Vagina (tissue), 2 donors: ENCODE measurements around the gene DCDC2. TPM values are rescaled to one million over a fixed set of nuclear protein-coding genes. Genes with fewer than 3 reads are reported as not detected.
"Not testable (repeated sequence)": the region's sequence is repeated elsewhere in the genome, so short reads cannot be mapped to it uniquely, and the experiment has no call there.

ENCODE experiments used
- DNase-seq, 2 donors: peaks; one replicate each; pipeline ENCODE4 v3.0.0-alpha.2; 2017; ENCODE audit errors: extremely low spot score in 2 of 2
- H3K27ac ChIP-seq: fragments of 200-600 bp; sonication (generic); one replicate; pipeline ENCODE4 v1.5.1; 2019
- H3K27me3 ChIP-seq: fragments of 200-600 bp; sonication (generic); one replicate; pipeline ENCODE4 v1.5.1; 2019
- H3K36me3 ChIP-seq, 2 donors: fragments of 200-600 bp; sonication (generic); one replicate each; pipeline ENCODE4 v1.5.1; 2017 to 2019
- H3K4me1 ChIP-seq: fragments of 200-600 bp; sonication (generic); one replicate; pipeline ENCODE4 v1.5.1; 2019
- H3K4me3 ChIP-seq, 2 donors: fragments of 200-600 bp; sonication (generic); 1 replicate in 1 of 2; 2 replicates in 1 of 2; pipeline ENCODE4 v1.5.1; 2016 to 2019
- H3K9me3 ChIP-seq: fragments of 200-600 bp; sonication (generic); one replicate; pipeline ENCODE4 v1.5.1; 2019
- CTCF ChIP-seq, 3 experiments: fragments of 450-650 bp in 2 of 3; fragments of 200-600 bp in 1 of 3; sonication (generic) in 1 of 3; IDR thresholded peaks; one replicate each; pipeline ENCODE4 v1.5.1; 2017 to 2019; ENCODE audit warnings: antibody characterized with exemption in 3 of 3, mild to moderate bottlenecking in 2 of 3, moderate library complexity in 2 of 3
- POLR2A ChIP-seq, 2 donors: fragments of 450-650 bp; IDR thresholded peaks; one replicate each; pipeline ENCODE4 v1.6.1; 2017; ENCODE audit warnings: antibody characterized with exemption in 2 of 2, mild to moderate bottlenecking in 2 of 2, moderate library complexity in 2 of 2
- POLR2AphosphoS5 ChIP-seq, 2 donors: sonication (generic); formaldehyde crosslinking; IDR thresholded peaks; one replicate each; pipeline ENCODE4 v1.9.0; 2017; ENCODE audit warnings: antibody characterized with exemption in 2 of 2, mild to moderate bottlenecking in 2 of 2, low read depth in 1 of 2; ENCODE audit not compliant: insufficient read depth in 1 of 2
- intact Hi-C: fragments of 100-400 bp; cut with DNase I; formaldehyde crosslinking; loops from one replicate; pipeline ENCODE4 v1.15.1; 2023
- total RNA-seq: library from RNA; depleted of rRNA; stranded (reverse); fragments of >200 nt; gene quantifications from one replicate; pipeline ENCODE4 v1.2.3, GENCODE V29; 2016

The DCDC2 gene
- total RNA-seq, 1 donor from 2014 or later = not detected

- H3K9me3 ChIP-seq = no peaks in the 10 kb centered on the region
- H3K27me3 ChIP-seq = no peaks in the 10 kb centered on the region
- H3K4me1 ChIP-seq = no peaks in the 10 kb centered on the region
- H3K36me3 ChIP-seq = no peaks in the 10 kb centered on the region
- intact Hi-C loops = no loop called here
- no peak overlapping the region for H3K27ac ChIP-seq
- DNase-seq = no peak
- no peak overlapping the region for H3K4me3 ChIP-seq
- TF ChIP-seq CTCF (IDR thresholded peaks at IDR 0.05) (no peak), POLR2A (IDR thresholded peaks at IDR 0.05) (no peak), POLR2AphosphoS5 (IDR thresholded peaks at IDR 0.05; ENCODE audit: insufficient read depth in 1 of 2, low read depth in 1 of 2) (no peak)
These were observed 209.7 kb downstream of the DCDC2 start for GRCh38 chr6:24148154-24148570.

GRCh38 chr6:24147511-24148153 is 210.2 kb downstream of the DCDC2 start:
- intact Hi-C loops = no loop called here
- no peaks in the 10 kb centered on the region for H3K36me3 ChIP-seq
- H3K27ac ChIP-seq = no peak overlapping the region
- H3K4me1 ChIP-seq = no peaks in the 10 kb centered on the region
- H3K4me3 ChIP-seq = no peak overlapping the region
- no peaks in the 10 kb centered on the region for H3K9me3 ChIP-seq
- no peak for DNase-seq
- no peak for TF ChIP-seq POLR2AphosphoS5 (IDR thresholded peaks at IDR 0.05; ENCODE audit: insufficient read depth in 1 of 2, low read depth in 1 of 2)
- no peak for TF ChIP-seq POLR2A (IDR thresholded peaks at IDR 0.05)
- TF ChIP-seq CTCF (IDR thresholded peaks at IDR 0.05) = no peak
- H3K27me3 ChIP-seq = no peaks in the 10 kb centered on the region

- no peak overlapping the region for H3K27ac ChIP-seq
These were observed 211.0 kb downstream of the DCDC2 start for GRCh38 chr6:24146871-24147270.

GRCh38 chr6:24145690-24146131 is 212.1 kb downstream of the DCDC2 start:
- no peaks in the 10 kb centered on the region for H3K36me3 ChIP-seq
- no peak overlapping the region for H3K27ac ChIP-seq
- no peak for TF ChIP-seq CTCF (IDR thresholded peaks at IDR 0.05)
- no peak for TF ChIP-seq POLR2A (IDR thresholded peaks at IDR 0.05)
- TF ChIP-seq POLR2AphosphoS5 (IDR thresholded peaks at IDR 0.05; ENCODE audit: insufficient read depth in 1 of 2, low read depth in 1 of 2) = no peak
- H3K4me1 ChIP-seq = no peaks in the 10 kb centered on the region
- intact Hi-C loops = no loop called here
- H3K4me3 ChIP-seq = no peak overlapping the region
- no peaks in the 10 kb centered on the region for H3K27me3 ChIP-seq
- no peaks in the 10 kb centered on the region for H3K9me3 ChIP-seq
- DNase-seq = no peak

More at GRCh38 chr6:24146871-24147270, 211.0 kb downstream of the DCDC2 start:
- no peak for TF ChIP-seq POLR2AphosphoS5 (IDR thresholded peaks at IDR 0.05; ENCODE audit: insufficient read depth in 1 of 2, low read depth in 1 of 2)
- no peak for TF ChIP-seq CTCF (IDR thresholded peaks at IDR 0.05)
- TF ChIP-seq POLR2A (IDR thresholded peaks at IDR 0.05) = no peak
- no peak for DNase-seq
- no peak overlapping the region for H3K4me3 ChIP-seq
- H3K27me3 ChIP-seq = no peaks in the 10 kb centered on the region
- no peaks in the 10 kb centered on the region for H3K4me1 ChIP-seq
- H3K9me3 ChIP-seq = no peaks in the 10 kb centered on the region
- intact Hi-C loops = no loop called here
- H3K36me3 ChIP-seq = no peaks in the 10 kb centered on the region

GRCh38 chr6:24142733-24143132 is 215.1 kb downstream of the DCDC2 start:
- H3K9me3 ChIP-seq, H3K27me3 ChIP-seq, DNase-seq, H3K4me1 ChIP-seq, intact Hi-C loops, H3K4me3 ChIP-seq, H3K27ac ChIP-seq, H3K36me3 ChIP-seq: not testable (repeated sequence)
